ENCODE data around the gene KCNIP3.

DNA sequence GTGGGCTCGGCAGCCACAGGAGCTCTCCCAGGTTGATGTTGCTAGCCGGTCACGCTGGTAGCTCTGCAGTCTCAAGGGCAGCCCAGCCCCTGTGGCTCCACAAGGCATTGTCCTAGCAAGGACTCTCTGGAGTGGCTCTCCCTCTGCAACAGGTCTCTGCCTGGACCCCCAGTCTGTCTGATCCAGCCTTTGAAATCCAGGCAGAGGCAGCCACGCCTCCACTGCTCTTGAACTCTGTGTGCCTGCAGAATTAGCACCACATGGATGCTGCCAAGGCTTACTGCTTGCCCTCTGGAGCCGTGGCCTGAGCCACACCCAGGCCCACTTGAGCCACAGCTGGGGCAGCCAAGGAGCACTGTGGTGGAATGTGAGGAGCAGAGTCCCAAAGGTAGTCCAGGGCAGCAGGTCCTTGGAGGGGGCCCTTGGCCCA is 62.4 kb downstream of the KCNIP3 start:
- TF ChIP-seq, protein P1, sequence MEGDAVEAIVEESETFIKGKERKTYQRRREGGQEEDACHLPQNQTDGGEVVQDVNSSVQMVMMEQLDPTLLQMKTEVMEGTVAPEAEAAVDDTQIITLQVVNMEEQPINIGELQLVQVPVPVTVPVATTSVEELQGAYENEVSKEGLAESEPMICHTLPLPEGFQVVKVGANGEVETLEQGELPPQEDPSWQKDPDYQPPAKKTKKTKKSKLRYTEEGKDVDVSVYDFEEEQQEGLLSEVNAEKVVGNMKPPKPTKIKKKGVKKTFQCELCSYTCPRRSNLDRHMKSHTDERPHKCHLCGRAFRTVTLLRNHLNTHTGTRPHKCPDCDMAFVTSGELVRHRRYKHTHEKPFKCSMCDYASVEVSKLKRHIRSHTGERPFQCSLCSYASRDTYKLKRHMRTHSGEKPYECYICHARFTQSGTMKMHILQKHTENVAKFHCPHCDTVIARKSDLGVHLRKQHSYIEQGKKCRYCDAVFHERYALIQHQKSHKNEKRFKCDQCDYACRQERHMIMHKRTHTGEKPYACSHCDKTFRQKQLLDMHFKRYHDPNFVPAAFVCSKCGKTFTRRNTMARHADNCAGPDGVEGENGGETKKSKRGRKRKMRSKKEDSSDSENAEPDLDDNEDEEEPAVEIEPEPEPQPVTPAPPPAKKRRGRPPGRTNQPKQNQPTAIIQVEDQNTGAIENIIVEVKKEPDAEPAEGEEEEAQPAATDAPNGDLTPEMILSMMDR (IDR thresholded peaks at IDR 0.05) = no peak
- no peak for TF ChIP-seq POLR2A (IDR thresholded peaks at IDR 0.05)

Data from body of pancreas (tissue), 4 donors.